ENCODE results near the gene WRAP73.

WRAP73 gene

GRCh38 chr1:3620708-3621107 lies 29.2 kb downstream of the WRAP73 start:
- DNase-seq: no peak
- no CpG with 5 or more reads among the region's 12 CpGs for WGBS (ENCODE audit: extremely low coverage, insufficient coverage, low lambda C conversion rate)
- Histone ChIP-seq H3K79me1 (ENCODE audit: low read length) (peaks cover 2% of the 10 kb centered on the region), H3K4me2 (ENCODE audit: low read length) (no peak overlapping the region), H4K8ac (ENCODE audit: low read depth, low read length) (no peak overlapping the region), H2BK15ac (replicated peaks; ENCODE audit: low read depth) (no peak overlapping the region), H4K5ac (ENCODE audit: low read length) (no peak overlapping the region), H3K36me3 (ENCODE audit: control insufficient read depth, insufficient read depth, low read length) (no peaks in the 10 kb centered on the region), H3K4me3 (ENCODE audit: low read length) (no peak overlapping the region), H3K18ac (ENCODE audit: low read length) (no peak overlapping the region), H3K4ac (ENCODE audit: low read depth, low read length) (no peak overlapping the region), H3K56ac (ENCODE audit: low read length) (no peak overlapping the region), H2AK5ac (ENCODE audit: low read length) (no peak overlapping the region), H3K27ac (ENCODE audit: low read depth, low read length) (no peak overlapping the region), H3K4me1 (ENCODE audit: control insufficient read depth, low read depth, low read length) (peaks cover 5% of the 10 kb centered on the region), H2BK120ac (ENCODE audit: low read depth, low read length) (no peak overlapping the region), H3K23ac (ENCODE audit: low read length) (no peak overlapping the region), H3K27me3 (ENCODE audit: insufficient read depth, low read length, poor library complexity) (no peaks in the 10 kb centered on the region), H3K9ac (ENCODE audit: low read length) (no peak overlapping the region), H3K79me2 (ENCODE audit: control insufficient read depth, insufficient read depth, low read length) (no peaks in the 10 kb centered on the region), H2BK5ac (ENCODE audit: low read length) (no peak overlapping the region)

GRCh38 chr1:3618881-3619671 lies 30.8 kb downstream of the WRAP73 start:
- Histone ChIP-seq H2BK5ac (ENCODE audit: low read length) (no peak overlapping the region), H3K4me2 (ENCODE audit: low read length) (no peak overlapping the region), H2AK5ac (ENCODE audit: low read length) (no peak overlapping the region), H3K79me2 (ENCODE audit: control insufficient read depth, insufficient read depth, low read length) (no peaks in the 10 kb centered on the region), H3K36me3 (ENCODE audit: control insufficient read depth, insufficient read depth, low read length) (no peaks in the 10 kb centered on the region), H2BK120ac (ENCODE audit: low read depth, low read length) (no peak overlapping the region), H3K79me1 (ENCODE audit: low read length) (no peaks in the 10 kb centered on the region), H4K5ac (ENCODE audit: low read length) (no peak overlapping the region), H3K4ac (ENCODE audit: low read depth, low read length) (no peak overlapping the region), H4K8ac (ENCODE audit: low read depth, low read length) (no peak overlapping the region), H3K18ac (ENCODE audit: low read length) (no peak overlapping the region), H3K27ac (ENCODE audit: low read depth, low read length) (no peak overlapping the region), H3K4me1 (ENCODE audit: control insufficient read depth, low read depth, low read length) (peaks cover 5% of the 10 kb centered on the region), H3K56ac (ENCODE audit: low read length) (no peak overlapping the region), H3K27me3 (ENCODE audit: insufficient read depth, low read length, poor library complexity) (no peaks in the 10 kb centered on the region), H3K4me3 (ENCODE audit: low read length) (no peak overlapping the region), H3K9ac (ENCODE audit: low read length) (no peak overlapping the region), H2BK15ac (replicated peaks; ENCODE audit: low read depth) (no peak overlapping the region), H3K23ac (ENCODE audit: low read length) (no peak overlapping the region)
- peak; percentile 86 for DNase-seq
- no CpG with 5 or more reads among the region's 21 CpGs for WGBS (ENCODE audit: extremely low coverage, insufficient coverage, low lambda C conversion rate)

- Histone ChIP-seq H3K4ac (ENCODE audit: low read depth, low read length) (no peak overlapping the region), H3K56ac (ENCODE audit: low read length) (peak overlapping the region; percentile 15), H3K79me1 (ENCODE audit: low read length) (no peaks in the 10 kb centered on the region), H2BK120ac (ENCODE audit: low read depth, low read length) (no peak overlapping the region), H2BK5ac (ENCODE audit: low read length) (no peak overlapping the region), H3K79me2 (ENCODE audit: control insufficient read depth, insufficient read depth, low read length) (no peaks in the 10 kb centered on the region), H4K5ac (ENCODE audit: low read length) (no peak overlapping the region), H2AK5ac (ENCODE audit: low read length) (no peak overlapping the region), H3K27ac (ENCODE audit: low read depth, low read length) (no peak overlapping the region), H3K4me1 (ENCODE audit: control insufficient read depth, low read depth, low read length) (peaks cover 8% of the 10 kb centered on the region), H3K4me3 (ENCODE audit: low read length) (no peak overlapping the region), H3K4me2 (ENCODE audit: low read length) (no peak overlapping the region), H3K27me3 (ENCODE audit: insufficient read depth, low read length, poor library complexity) (no peaks in the 10 kb centered on the region), H3K9ac (ENCODE audit: low read length) (no peak overlapping the region), H3K18ac (ENCODE audit: low read length) (no peak overlapping the region), H3K23ac (ENCODE audit: low read length) (no peak overlapping the region), H3K36me3 (ENCODE audit: control insufficient read depth, insufficient read depth, low read length) (no peaks in the 10 kb centered on the region), H2BK15ac (replicated peaks; ENCODE audit: low read depth) (no peak overlapping the region), H4K8ac (ENCODE audit: low read depth, low read length) (no peak overlapping the region)
- no peak for DNase-seq
- WGBS (ENCODE audit: extremely low coverage, insufficient coverage, low lambda C conversion rate): no CpG with 5 or more reads among the region's 9 CpGs
These were observed 31.4 kb downstream of the WRAP73 start for GRCh38 chr1:3618531-3618880.

GRCh38 chr1:3617806-3618345 lies 32.0 kb downstream of the WRAP73 start:
- H3K56ac ChIP-seq (ENCODE audit: low read length): no peak overlapping the region
- WGBS (ENCODE audit: extremely low coverage, insufficient coverage, low lambda C conversion rate): no CpG with 5 or more reads among the region's 18 CpGs
- H2BK5ac ChIP-seq (ENCODE audit: low read length): no peak overlapping the region
- H3K79me2 ChIP-seq (ENCODE audit: control insufficient read depth, insufficient read depth, low read length): no peaks in the 10 kb centered on the region
- no peak overlapping the region for H3K4me3 ChIP-seq (ENCODE audit: low read length)
- no peak overlapping the region for H3K23ac ChIP-seq (ENCODE audit: low read length)
- H3K18ac ChIP-seq (ENCODE audit: low read length): no peak overlapping the region
- no peak overlapping the region for H2BK120ac ChIP-seq (ENCODE audit: low read depth, low read length)
- H3K27ac ChIP-seq (ENCODE audit: low read depth, low read length): no peak overlapping the region
- no peak for DNase-seq
- no peak overlapping the region for H4K5ac ChIP-seq (ENCODE audit: low read length)
- H3K27me3 ChIP-seq (ENCODE audit: insufficient read depth, low read length, poor library complexity): no peaks in the 10 kb centered on the region
- H2AK5ac ChIP-seq (ENCODE audit: low read length): no peak overlapping the region
- no peak overlapping the region for H3K9ac ChIP-seq (ENCODE audit: low read length)
- H4K8ac ChIP-seq (ENCODE audit: low read depth, low read length): no peak overlapping the region
- H3K4me2 ChIP-seq (ENCODE audit: low read length): no peak overlapping the region
- H3K79me1 ChIP-seq (ENCODE audit: low read length): no peaks in the 10 kb centered on the region
- no peak overlapping the region for H2BK15ac ChIP-seq (replicated peaks; ENCODE audit: low read depth)
- H3K36me3 ChIP-seq (ENCODE audit: control insufficient read depth, insufficient read depth, low read length): no peaks in the 10 kb centered on the region
- H3K4ac ChIP-seq (ENCODE audit: low read depth, low read length): no peak overlapping the region
- H3K4me1 ChIP-seq (ENCODE audit: control insufficient read depth, low read depth, low read length): peaks cover 12% of the 10 kb centered on the region

- Histone ChIP-seq H3K23ac (ENCODE audit: low read length) (no peak overlapping the region), H3K4me1 (ENCODE audit: control insufficient read depth, low read depth, low read length) (peaks cover 15% of the 10 kb centered on the region), H3K27ac (ENCODE audit: low read depth, low read length) (no peak overlapping the region), H2BK15ac (replicated peaks; ENCODE audit: low read depth) (no peak overlapping the region), H3K36me3 (ENCODE audit: control insufficient read depth, insufficient read depth, low read length) (no peaks in the 10 kb centered on the region), H3K27me3 (ENCODE audit: insufficient read depth, low read length, poor library complexity) (no peaks in the 10 kb centered on the region), H4K5ac (ENCODE audit: low read length) (no peak overlapping the region), H2BK5ac (ENCODE audit: low read length) (no peak overlapping the region), H3K79me1 (ENCODE audit: low read length) (no peaks in the 10 kb centered on the region), H3K4me2 (ENCODE audit: low read length) (no peak overlapping the region), H3K79me2 (ENCODE audit: control insufficient read depth, insufficient read depth, low read length) (no peaks in the 10 kb centered on the region), H3K9ac (ENCODE audit: low read length) (no peak overlapping the region), H2AK5ac (ENCODE audit: low read length) (no peak overlapping the region), H4K8ac (ENCODE audit: low read depth, low read length) (no peak overlapping the region), H3K4ac (ENCODE audit: low read depth, low read length) (no peak overlapping the region), H3K4me3 (ENCODE audit: low read length) (no peak overlapping the region), H2BK120ac (ENCODE audit: low read depth, low read length) (no peak overlapping the region), H3K18ac (ENCODE audit: low read length) (no peak overlapping the region), H3K56ac (ENCODE audit: low read length) (no peak overlapping the region)
- no CpG with 5 or more reads among the region's 9 CpGs for WGBS (ENCODE audit: extremely low coverage, insufficient coverage, low lambda C conversion rate)
- no peak for DNase-seq
These were observed 33.0 kb downstream of the WRAP73 start for GRCh38 chr1:3616861-3617260.

All from mesendoderm (in vitro differentiated cells).